Stomach (tissue), 4 donors: Measurements from ENCODE around the gene PDE4C.

Experiments
- CTCF ChIP-seq, 7 experiments: fragments of 450-650 bp in 4 of 7; fragments of 200-600 bp in 3 of 7; sonication (generic) in 3 of 7; IDR thresholded peaks; one replicate each; pipeline ENCODE4 v1.5.1; 2016 to 2019; ENCODE audit warnings: antibody characterized with exemption in 7 of 7, control low read depth in 2 of 7, mild to moderate bottlenecking in 1 of 7
- EP300 ChIP-seq: sonication (generic); formaldehyde crosslinking; IDR thresholded peaks from one replicate; pipeline ENCODE4 v1.6.1; 2017; ENCODE audit warnings: antibody characterized with exemption
- POLR2A ChIP-seq, 4 donors: fragments of 450-650 bp; IDR thresholded peaks; one replicate each; pipeline ENCODE4 v1.6.1; 2016; ENCODE audit warnings: antibody characterized with exemption in 4 of 4, control low read depth in 2 of 4, mild to moderate bottlenecking in 1 of 4, moderate library complexity in 1 of 4
- POLR2AphosphoS5 ChIP-seq, 3 donors: sonication (generic); formaldehyde crosslinking; IDR thresholded peaks; one replicate each; pipeline ENCODE4 v1.6.1; 2016; ENCODE audit warnings: antibody characterized with exemption in 3 of 3

- no peak for TF ChIP-seq EP300
- no peak for TF ChIP-seq CTCF (IDR thresholded peaks at IDR 0.05)
- no peak for TF ChIP-seq POLR2A (IDR thresholded peaks at IDR 0.05)
- TF ChIP-seq POLR2AphosphoS5 (IDR thresholded peaks at IDR 0.05) = no peak
These were observed 39.3 kb upstream of the PDE4C start for GRCh38 chr19:18265582-18265981.
